GM12801 (cell line): ENCODE results near the gene AK9.

Experiments
- TF ChIP-seq, protein P1 (sequence below): IDR thresholded peaks from one replicate; pipeline ENCODE4 v1.5.1; 2011; ENCODE audit warnings: control low read depth; ENCODE audit not compliant: insufficient read length; ENCODE audit errors: extremely low read depth

The AK9 gene

GRCh38 chr6:109513571-109514071 is 177.4 kb downstream of the AK9 start:
- TF ChIP-seq, protein P1, sequence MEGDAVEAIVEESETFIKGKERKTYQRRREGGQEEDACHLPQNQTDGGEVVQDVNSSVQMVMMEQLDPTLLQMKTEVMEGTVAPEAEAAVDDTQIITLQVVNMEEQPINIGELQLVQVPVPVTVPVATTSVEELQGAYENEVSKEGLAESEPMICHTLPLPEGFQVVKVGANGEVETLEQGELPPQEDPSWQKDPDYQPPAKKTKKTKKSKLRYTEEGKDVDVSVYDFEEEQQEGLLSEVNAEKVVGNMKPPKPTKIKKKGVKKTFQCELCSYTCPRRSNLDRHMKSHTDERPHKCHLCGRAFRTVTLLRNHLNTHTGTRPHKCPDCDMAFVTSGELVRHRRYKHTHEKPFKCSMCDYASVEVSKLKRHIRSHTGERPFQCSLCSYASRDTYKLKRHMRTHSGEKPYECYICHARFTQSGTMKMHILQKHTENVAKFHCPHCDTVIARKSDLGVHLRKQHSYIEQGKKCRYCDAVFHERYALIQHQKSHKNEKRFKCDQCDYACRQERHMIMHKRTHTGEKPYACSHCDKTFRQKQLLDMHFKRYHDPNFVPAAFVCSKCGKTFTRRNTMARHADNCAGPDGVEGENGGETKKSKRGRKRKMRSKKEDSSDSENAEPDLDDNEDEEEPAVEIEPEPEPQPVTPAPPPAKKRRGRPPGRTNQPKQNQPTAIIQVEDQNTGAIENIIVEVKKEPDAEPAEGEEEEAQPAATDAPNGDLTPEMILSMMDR: no peak

DNA sequence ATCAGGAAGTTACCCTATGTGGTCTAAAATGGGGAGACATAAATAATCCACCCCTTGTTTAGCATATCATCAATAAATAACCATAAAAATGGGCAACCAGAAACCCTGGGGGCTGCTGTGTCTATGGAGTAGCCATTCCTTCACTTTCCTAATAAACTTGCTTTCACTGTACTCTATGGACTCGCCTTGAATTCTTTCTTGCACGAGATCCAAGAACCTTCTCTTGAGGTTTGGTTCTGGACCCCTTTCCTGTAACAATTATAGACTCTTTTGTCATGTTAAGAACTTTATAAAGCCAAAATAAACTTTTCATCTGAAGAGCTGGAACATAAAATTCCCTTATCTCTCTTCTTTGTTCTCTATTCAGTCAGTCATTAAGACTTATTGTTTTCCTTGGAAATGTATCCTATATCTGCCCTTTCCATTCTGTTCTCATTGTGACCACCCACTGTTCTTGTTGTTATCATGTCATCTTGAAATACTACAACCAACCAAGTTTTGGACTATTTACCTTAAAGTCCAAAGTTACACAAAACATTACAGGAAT is 178.7 kb downstream of the AK9 start:
- TF ChIP-seq, protein P1: no peak

- TF ChIP-seq, protein P1: no peak
Measured at GRCh38 chr6:109511832-109512231, 179.2 kb downstream of the AK9 start.

GRCh38 chr6:109510358-109510757 is 180.6 kb downstream of the AK9 start:
- TF ChIP-seq, protein P1: no peak

GRCh38 chr6:109508166-109508860 is 182.7 kb downstream of the AK9 start:
- TF ChIP-seq, protein P1: no peak

- TF ChIP-seq, protein P1: no peak
Measured at GRCh38 chr6:109507490-109508072, 183.4 kb downstream of the AK9 start.

DNA sequence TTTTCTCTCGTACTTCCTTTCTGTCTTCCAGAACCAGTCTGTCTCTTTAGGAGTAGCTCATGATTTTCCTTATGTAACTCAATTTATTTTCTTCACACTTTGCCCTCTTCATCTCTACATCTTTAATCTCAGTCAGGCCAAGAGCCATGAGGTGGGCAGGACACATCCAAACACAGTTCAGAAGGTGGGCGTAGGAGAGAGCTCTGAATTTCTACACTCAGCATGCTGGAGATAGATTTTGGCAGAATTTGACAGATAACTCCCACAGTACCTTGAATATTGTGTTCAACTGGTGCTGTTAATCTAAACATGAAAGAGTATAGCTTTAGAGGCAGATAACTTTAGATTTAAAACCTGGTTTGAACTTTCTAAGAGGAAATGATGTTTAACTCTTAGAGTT is 184.2 kb downstream of the AK9 start:
- TF ChIP-seq, protein P1: no peak
